SK-N-SH (cell line): ENCODE measurements around the gene CCDC81. TPM values are rescaled to one million over a fixed set of nuclear protein-coding genes. Genes with fewer than 3 reads are reported as not detected.

Experiments used
- CTCF ChIA-PET: fragments of 300-600, 350-600 bp; formaldehyde crosslinking; extraction: SDS; loops from one replicate; lab custom pipeline; 2021; lab: Yijun Ruan, JAX
- POLR2A ChIA-PET: fragments of 350-600 bp; sonication (Branson Sonifier 250); formaldehyde crosslinking; extraction: SDS; loops from one replicate; lab custom pipeline; 2020; ENCODE audit warnings: antibody characterized with exemption, inconsistent platforms; lab: Yijun Ruan, JAX
- DNase-seq: peaks from one replicate; pipeline ENCODE4 v3.0.0; 2012
- H2AFZ ChIP-seq: fragments of 200-600 bp; sonication (generic); 2 replicates; pipeline ENCODE4 v1.8.1; 2016; ENCODE audit warnings: antibody characterized with exemption, mild to moderate bottlenecking, low read depth
- H3F3A ChIP-seq: fragments of 200-600 bp; sonication (generic); replicated peaks from 2 replicates; pipeline ENCODE3; 2016; ENCODE audit warnings: antibody characterized with exemption, mild to moderate bottlenecking; ENCODE audit not compliant: insufficient read depth
- H3K27ac ChIP-seq, 2 experiments: fragments of 200-500 bp in 1 of 2; fragments of 200-600 bp in 1 of 2; sonication (Bioruptor generic) in 1 of 2; sonication (generic), shearing (Covaris generic) in 1 of 2; 2 replicates each; pipeline versions ENCODE4 v1.5.1 to v1.6.1; 2014 to 2016; ENCODE audit warnings: low read depth in 2 of 2, inconsistent platforms in 1 of 2, low read length in 1 of 2, mild to moderate bottlenecking in 1 of 2, mixed read lengths in 1 of 2
- H3K27me3 ChIP-seq: fragments of 200-600 bp; sonication (generic), shearing (Covaris generic); 2 replicates; pipeline ENCODE4 v1.6.1; 2016; ENCODE audit warnings: mixed run types; ENCODE audit not compliant: insufficient read depth
- H3K36me3 ChIP-seq, 2 experiments: fragments of 200-500 bp in 1 of 2; fragments of 200-600 bp in 1 of 2; sonication (Bioruptor generic) in 1 of 2; sonication (generic) in 1 of 2; replicated peaks in 1 of 2; 2 replicates each; pipeline versions ENCODE3 to v1.5.1; 2014 to 2016; ENCODE audit warnings: low read length in 1 of 2, mild to moderate bottlenecking in 1 of 2; ENCODE audit not compliant: insufficient read depth in 2 of 2, control insufficient read depth in 1 of 2
- H3K4me1 ChIP-seq, 2 experiments: fragments of 200-500 bp in 1 of 2; fragments of 200-600 bp in 1 of 2; sonication (Bioruptor generic) in 1 of 2; sonication (generic), shearing (Covaris generic) in 1 of 2; 2 replicates each; pipeline versions ENCODE4 v1.5.1 to v1.6.1; 2014 to 2016; ENCODE audit warnings: low read depth in 1 of 2, low read length in 1 of 2, mixed run types in 1 of 2; ENCODE audit not compliant: insufficient read depth in 2 of 2, control insufficient read depth in 1 of 2
- H3K4me2 ChIP-seq: fragments of 200-600 bp; sonication (generic), shearing (Covaris generic); 2 replicates; pipeline ENCODE4 v1.6.1; 2017; ENCODE audit warnings: mixed run types
- H3K4me3 ChIP-seq, 2 experiments: fragments of 200-500 bp in 1 of 2; fragments of 200-600 bp in 1 of 2; sonication (Bioruptor generic) in 1 of 2; sonication (generic), shearing (Covaris generic) in 1 of 2; 2 replicates each; pipeline versions ENCODE4 v1.5.1 to v1.8.1; 2014 to 2016; ENCODE audit warnings: low read depth in 2 of 2, inconsistent platforms in 1 of 2, low read length in 1 of 2, mild to moderate bottlenecking in 1 of 2, mixed read lengths in 1 of 2, moderate library complexity in 1 of 2
- H3K79me2 ChIP-seq: fragments of 200-600 bp; sonication (generic); 2 replicates; pipeline ENCODE4 v1.8.1; 2017; ENCODE audit warnings: mild to moderate bottlenecking; ENCODE audit not compliant: insufficient read depth
- H3K9ac ChIP-seq: fragments of 200-600 bp; sonication (generic); 2 replicates; pipeline ENCODE4 v1.6.1; 2017; ENCODE audit warnings: mixed run types
- H3K9me2 ChIP-seq: fragments of 200-600 bp; sonication (generic); 2 replicates; pipeline ENCODE4 v1.6.1; 2017; ENCODE audit warnings: mixed run types
- H3K9me3 ChIP-seq: fragments of 200-600 bp; sonication (generic); 2 replicates; pipeline ENCODE4 v1.6.1; 2017; ENCODE audit warnings: mixed run types, mild to moderate bottlenecking, moderate library complexity
- H4K20me1 ChIP-seq: fragments of 200-600 bp; sonication (generic); 2 replicates; pipeline ENCODE4 v1.6.1; 2017; ENCODE audit warnings: mild to moderate bottlenecking, mixed run types; ENCODE audit not compliant: insufficient read depth
- ELF1 ChIP-seq: IDR thresholded peaks from 2 replicates; pipeline ENCODE4 v1.4.0; 2012
- EP300 ChIP-seq, 2 experiments: IDR thresholded peaks; 2 replicates each; pipeline versions ENCODE4 v1.4.0 to v1.6.1; 2012; ENCODE audit warnings: borderline replicate concordance in 1 of 2, low read depth in 1 of 2, low read length in 1 of 2
- FOXM1 ChIP-seq: IDR thresholded peaks from 2 replicates; pipeline ENCODE4 v1.4.0; 2012; ENCODE audit warnings: low read depth, mild to moderate bottlenecking
- GATA2 ChIP-seq: sonication (generic); formaldehyde crosslinking; IDR thresholded peaks from 2 replicates; pipeline ENCODE4 v1.5.0; 2020; ENCODE audit warnings: mild to moderate bottlenecking, missing genetic modification reagents
- MEF2A ChIP-seq: IDR thresholded peaks from 2 replicates; pipeline ENCODE4 v1.4.0; 2012; ENCODE audit warnings: low read depth, borderline replicate concordance
- NFIC ChIP-seq: IDR thresholded peaks from 2 replicates; pipeline ENCODE4 v1.4.0; 2012; ENCODE audit warnings: borderline replicate concordance
- RAD21 ChIP-seq: IDR thresholded peaks from 2 replicates; pipeline ENCODE4 v1.6.1; 2012; ENCODE audit warnings: mild to moderate bottlenecking, low read length
- RCOR1 ChIP-seq: fragments of 150-350 bp; IDR thresholded peaks from 2 replicates; pipeline ENCODE4 v1.6.1; 2017; ENCODE audit warnings: antibody characterized with exemption, low read length
- RFX5 ChIP-seq: IDR thresholded peaks from 2 replicates; pipeline ENCODE4 v1.6.1; 2012; ENCODE audit warnings: mild to moderate bottlenecking, improper control_type of control experiment, low read length
- RXRA ChIP-seq: IDR thresholded peaks from 2 replicates; pipeline ENCODE4 v1.4.0; 2012; ENCODE audit warnings: low read depth, mild to moderate bottlenecking, borderline replicate concordance
- SIN3A ChIP-seq: IDR thresholded peaks from 2 replicates; pipeline ENCODE4 v1.6.1; 2012; ENCODE audit warnings: low read depth, mild to moderate bottlenecking, low read length, moderate library complexity, borderline replicate concordance
- SMC3 ChIP-seq: IDR thresholded peaks from 2 replicates; pipeline ENCODE4 v1.6.1; 2012; ENCODE audit warnings: low read depth, low read length, improper control_type of control experiment
- TAF1 ChIP-seq: IDR thresholded peaks from 2 replicates; pipeline ENCODE4 v1.6.1; 2012; ENCODE audit warnings: low read depth, mild to moderate bottlenecking, low read length, moderate library complexity, borderline replicate concordance
- TCF12 ChIP-seq: IDR thresholded peaks from 2 replicates; pipeline ENCODE4 v1.4.0; 2012
- TEAD4 ChIP-seq: IDR thresholded peaks from 2 replicates; pipeline ENCODE4 v1.4.0; 2012; ENCODE audit warnings: mild to moderate bottlenecking, borderline replicate concordance; ENCODE audit not compliant: insufficient read depth
- WGBS: methylation state at CpG from one replicate; pipeline ENCODE4 v1.1.6; 2017; ENCODE audit warnings: low lambda C conversion rate; 5-methylcytosine and 5-hydroxymethylcytosine counted together
- polyA plus RNA-seq, 3 experiments: library from polyadenylated mRNA; depleted of rRNA; stranded (reverse); fragments of >200 nt; gene quantifications; 2 replicates each; pipeline ENCODE4 v1.2.3, GENCODE V29; 2012
- TF ChIP-seq, protein P1 (sequence below): fragments of 200-600 bp; sonication (generic); IDR thresholded peaks from 2 replicates; pipeline ENCODE4 v1.6.1; 2017; ENCODE audit warnings: antibody characterized with exemption, mild to moderate bottlenecking, moderate library complexity
- TF ChIP-seq, protein P2 (sequence below): fragments of 150-350 bp; IDR thresholded peaks from 2 replicates; pipeline ENCODE4 v1.6.1; 2017; ENCODE audit warnings: antibody characterized with exemption, low read length, low read depth, borderline replicate concordance
- TF ChIP-seq, protein P3 (sequence below): IDR thresholded peaks from 2 replicates; pipeline ENCODE4 v1.4.0; 2012; ENCODE audit warnings: low read depth, borderline replicate concordance
- TF ChIP-seq, protein P4 (sequence below): fragments of 150-350 bp; IDR thresholded peaks from 2 replicates; pipeline ENCODE4 v1.6.1; 2016; ENCODE audit warnings: mild to moderate bottlenecking, low read depth, low read length

Gene CCDC81
- polyA plus RNA-seq, 1 of the 3 experiments (the other 2 are of a cell fraction): 0.49 TPM

DNA sequence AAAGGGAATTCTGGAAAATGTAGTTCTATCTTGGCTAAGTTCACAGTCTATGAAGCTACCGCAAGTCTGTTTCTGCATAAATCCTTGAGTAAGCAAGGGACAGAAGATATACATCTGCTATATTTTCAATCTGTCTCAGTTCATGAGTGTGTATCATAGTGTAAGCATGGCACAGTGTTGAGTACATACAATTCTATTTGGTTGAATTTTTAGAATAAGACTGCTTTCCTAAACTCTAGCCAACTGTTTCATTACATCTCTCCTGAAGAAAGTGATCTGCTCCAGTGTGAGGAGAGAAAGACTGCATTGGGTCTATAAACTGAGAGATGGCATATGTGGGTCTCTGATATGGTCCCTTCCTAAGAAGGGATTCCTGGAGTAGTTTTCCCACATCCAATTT, 2.6 kb upstream of the CCDC81 start:
- 100% methylated on average over 1 of the region's 1 CpG for WGBS
- CTCF ChIA-PET: no interaction called here
- no peaks in the 10 kb centered on the region for H3K27me3 ChIP-seq

More for the DNA sequence above, 2.6 kb upstream of the CCDC81 start:
- H3K36me3 ChIP-seq: no peaks in the 10 kb centered on the region
- H3K9ac ChIP-seq: no peak overlapping the region
- POLR2A ChIA-PET: no interaction called here
- no peaks in the 10 kb centered on the region for H3K4me1 ChIP-seq
- H3K9me3 ChIP-seq: no peaks in the 10 kb centered on the region
- H3K4me2 ChIP-seq: no peak overlapping the region
- TF ChIP-seq, protein P1, sequence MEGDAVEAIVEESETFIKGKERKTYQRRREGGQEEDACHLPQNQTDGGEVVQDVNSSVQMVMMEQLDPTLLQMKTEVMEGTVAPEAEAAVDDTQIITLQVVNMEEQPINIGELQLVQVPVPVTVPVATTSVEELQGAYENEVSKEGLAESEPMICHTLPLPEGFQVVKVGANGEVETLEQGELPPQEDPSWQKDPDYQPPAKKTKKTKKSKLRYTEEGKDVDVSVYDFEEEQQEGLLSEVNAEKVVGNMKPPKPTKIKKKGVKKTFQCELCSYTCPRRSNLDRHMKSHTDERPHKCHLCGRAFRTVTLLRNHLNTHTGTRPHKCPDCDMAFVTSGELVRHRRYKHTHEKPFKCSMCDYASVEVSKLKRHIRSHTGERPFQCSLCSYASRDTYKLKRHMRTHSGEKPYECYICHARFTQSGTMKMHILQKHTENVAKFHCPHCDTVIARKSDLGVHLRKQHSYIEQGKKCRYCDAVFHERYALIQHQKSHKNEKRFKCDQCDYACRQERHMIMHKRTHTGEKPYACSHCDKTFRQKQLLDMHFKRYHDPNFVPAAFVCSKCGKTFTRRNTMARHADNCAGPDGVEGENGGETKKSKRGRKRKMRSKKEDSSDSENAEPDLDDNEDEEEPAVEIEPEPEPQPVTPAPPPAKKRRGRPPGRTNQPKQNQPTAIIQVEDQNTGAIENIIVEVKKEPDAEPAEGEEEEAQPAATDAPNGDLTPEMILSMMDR: no peak
- TF ChIP-seq TEAD4 (no peak), TCF12 (no peak), GATA2 (CRISPR knock-in tag) (no peak), RFX5 (no peak), SMC3 (no peak), SIN3A (no peak), TAF1 (no peak), RXRA (no peak), NFIC (no peak), RCOR1 (no peak), EP300 (IDR thresholded peaks at IDR 0.05; ENCODE audit: borderline replicate concordance in 1 of 2, low read depth in 1 of 2, low read length in 1 of 2) (no peak), RAD21 (no peak), FOXM1 (no peak), MEF2A (no peak), ELF1 (no peak)
- TF ChIP-seq, protein P2, sequence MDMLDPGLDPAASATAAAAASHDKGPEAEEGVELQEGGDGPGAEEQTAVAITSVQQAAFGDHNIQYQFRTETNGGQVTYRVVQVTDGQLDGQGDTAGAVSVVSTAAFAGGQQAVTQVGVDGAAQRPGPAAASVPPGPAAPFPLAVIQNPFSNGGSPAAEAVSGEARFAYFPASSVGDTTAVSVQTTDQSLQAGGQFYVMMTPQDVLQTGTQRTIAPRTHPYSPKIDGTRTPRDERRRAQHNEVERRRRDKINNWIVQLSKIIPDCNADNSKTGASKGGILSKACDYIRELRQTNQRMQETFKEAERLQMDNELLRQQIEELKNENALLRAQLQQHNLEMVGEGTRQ: no peak
- TF ChIP-seq, protein P3, sequence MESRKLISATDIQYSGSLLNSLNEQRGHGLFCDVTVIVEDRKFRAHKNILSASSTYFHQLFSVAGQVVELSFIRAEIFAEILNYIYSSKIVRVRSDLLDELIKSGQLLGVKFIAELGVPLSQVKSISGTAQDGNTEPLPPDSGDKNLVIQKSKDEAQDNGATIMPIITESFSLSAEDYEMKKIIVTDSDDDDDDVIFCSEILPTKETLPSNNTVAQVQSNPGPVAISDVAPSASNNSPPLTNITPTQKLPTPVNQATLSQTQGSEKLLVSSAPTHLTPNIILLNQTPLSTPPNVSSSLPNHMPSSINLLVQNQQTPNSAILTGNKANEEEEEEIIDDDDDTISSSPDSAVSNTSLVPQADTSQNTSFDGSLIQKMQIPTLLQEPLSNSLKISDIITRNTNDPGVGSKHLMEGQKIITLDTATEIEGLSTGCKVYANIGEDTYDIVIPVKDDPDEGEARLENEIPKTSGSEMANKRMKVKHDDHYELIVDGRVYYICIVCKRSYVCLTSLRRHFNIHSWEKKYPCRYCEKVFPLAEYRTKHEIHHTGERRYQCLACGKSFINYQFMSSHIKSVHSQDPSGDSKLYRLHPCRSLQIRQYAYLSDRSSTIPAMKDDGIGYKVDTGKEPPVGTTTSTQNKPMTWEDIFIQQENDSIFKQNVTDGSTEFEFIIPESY: no peak
- TF ChIP-seq, protein P4, sequence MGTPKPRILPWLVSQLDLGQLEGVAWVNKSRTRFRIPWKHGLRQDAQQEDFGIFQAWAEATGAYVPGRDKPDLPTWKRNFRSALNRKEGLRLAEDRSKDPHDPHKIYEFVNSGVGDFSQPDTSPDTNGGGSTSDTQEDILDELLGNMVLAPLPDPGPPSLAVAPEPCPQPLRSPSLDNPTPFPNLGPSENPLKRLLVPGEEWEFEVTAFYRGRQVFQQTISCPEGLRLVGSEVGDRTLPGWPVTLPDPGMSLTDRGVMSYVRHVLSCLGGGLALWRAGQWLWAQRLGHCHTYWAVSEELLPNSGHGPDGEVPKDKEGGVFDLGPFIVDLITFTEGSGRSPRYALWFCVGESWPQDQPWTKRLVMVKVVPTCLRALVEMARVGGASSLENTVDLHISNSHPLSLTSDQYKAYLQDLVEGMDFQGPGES: no peak
- no peak overlapping the region for H3K27ac ChIP-seq
- no peaks in the 10 kb centered on the region for H3K79me2 ChIP-seq
- H3K9me2 ChIP-seq: no peaks in the 10 kb centered on the region
- no peaks in the 10 kb centered on the region for H4K20me1 ChIP-seq
- no peaks in the 10 kb centered on the region for H3F3A ChIP-seq
- no peak overlapping the region for H3K4me3 ChIP-seq
- no peak for DNase-seq
- H2AFZ ChIP-seq: no peak overlapping the region
